Activated CD8-positive, alpha-beta memory T cell treated with anti-CD3 and anti-CD28 coated beads, Interleukin-2, amount 50 U/mL, for 1 hour (primary cell): ENCODE data around the gene LRP1B.
"Not testable (repeated sequence)": the region's sequence is repeated elsewhere in the genome, so short reads cannot be mapped to it uniquely, and the experiment has no call there.

Source experiments
- DNase-seq: peaks from one replicate; pipeline ENCODE4 v3.0.0-alpha.2; 2020; ENCODE audit errors: extremely low read depth

Gene LRP1B

GRCh38 chr2:142100970-142101369 lies 29.8 kb downstream of the LRP1B start:
- no peak for DNase-seq

GRCh38 chr2:142100139-142100873 lies 30.5 kb downstream of the LRP1B start:
- no peak for DNase-seq

- no peak for DNase-seq
These were observed 33.1 kb downstream of the LRP1B start for GRCh38 chr2:142097711-142098110.

- no peak for DNase-seq
These were observed 35.2 kb downstream of the LRP1B start for GRCh38 chr2:142095647-142096046.

- no peak for DNase-seq
These were observed 36.6 kb downstream of the LRP1B start for GRCh38 chr2:142094233-142094632.

GRCh38 chr2:142088058-142088568 lies 42.7 kb downstream of the LRP1B start:
- no peak for DNase-seq

GRCh38 chr2:142087585-142087984 lies 43.2 kb downstream of the LRP1B start:
- not testable (repeated sequence) for DNase-seq

GRCh38 chr2:142082368-142082767 lies 48.4 kb downstream of the LRP1B start:
- no peak for DNase-seq

GRCh38 chr2:142076317-142076716 lies 54.5 kb downstream of the LRP1B start:
- DNase-seq, result no peak

- DNase-seq, result no peak
These were observed 55.0 kb downstream of the LRP1B start for GRCh38 chr2:142075826-142076225.

GRCh38 chr2:142069251-142069888 lies 61.4 kb downstream of the LRP1B start:
- no peak for DNase-seq

GRCh38 chr2:142065700-142066099 lies 65.1 kb downstream of the LRP1B start:
- DNase-seq, result no peak

- no peak for DNase-seq
These were observed 65.7 kb downstream of the LRP1B start for GRCh38 chr2:142065156-142065555.

- DNase-seq, result no peak
These were observed 69.1 kb downstream of the LRP1B start for GRCh38 chr2:142061733-142062132.

- no peak for DNase-seq
These were observed 72.7 kb downstream of the LRP1B start for GRCh38 chr2:142058149-142058548.

GRCh38 chr2:142056784-142057183 lies 74.0 kb downstream of the LRP1B start:
- no peak for DNase-seq

- DNase-seq, result no peak
These were observed 78.5 kb downstream of the LRP1B start for GRCh38 chr2:142052220-142052863.

- no peak for DNase-seq
These were observed 82.2 kb downstream of the LRP1B start for GRCh38 chr2:142048581-142048980.

GRCh38 chr2:142045641-142046040 lies 85.2 kb downstream of the LRP1B start:
- no peak for DNase-seq

- no peak for DNase-seq
These were observed 86.6 kb downstream of the LRP1B start for GRCh38 chr2:142044197-142044596.

GRCh38 chr2:142042536-142043199 lies 88.1 kb downstream of the LRP1B start:
- no peak for DNase-seq

GRCh38 chr2:142041996-142042395 lies 88.8 kb downstream of the LRP1B start:
- no peak for DNase-seq
